HFFc6 (cell line): ENCODE data around the gene SUMO3. TPM values are rescaled to one million over a fixed set of nuclear protein-coding genes. Genes with fewer than 3 reads are reported as not detected.

Experiments used
- DNase-seq: peaks from one replicate; pipeline ENCODE4 v3.0.0-alpha.2; 2018
- H3K27ac Mint-ChIP-seq: 2 replicates; pipeline ENCODE4 v1.8.0; 2020; ENCODE audit warnings: mild to moderate bottlenecking, mixed read lengths
- H3K27me3 Mint-ChIP-seq: 2 replicates; pipeline ENCODE4 v1.8.0; 2021; ENCODE audit warnings: mild to moderate bottlenecking, moderate library complexity, mixed read lengths; ENCODE audit not compliant: insufficient read depth
- H3K36me3 Mint-ChIP-seq: 2 replicates; pipeline ENCODE4 v1.8.0; 2021; ENCODE audit warnings: low read depth, mixed read lengths
- H3K4me1 Mint-ChIP-seq: 2 replicates; pipeline ENCODE4 v1.8.0; 2020; ENCODE audit warnings: low read depth, mixed read lengths
- H3K4me3 Mint-ChIP-seq: 2 replicates; pipeline ENCODE4 v1.8.0; 2020; ENCODE audit warnings: mild to moderate bottlenecking, moderate library complexity, mixed read lengths
- H3K9me3 Mint-ChIP-seq: 2 replicates; pipeline ENCODE4 v1.8.0; 2020; ENCODE audit warnings: mild to moderate bottlenecking, mixed read lengths
- total RNA-seq, 6 experiments: library from RNA; stranded (reverse); fragmentation: NEBNext Ultra II Directional; extraction: Animal tissue kit (Norgen Biotek cat#: 25700); gene quantifications; 2 replicates in 1 of 6; 3 replicates in 5 of 6; pipeline ENCODE4 v1.2.3, GENCODE V29; 2021
- TF ChIP-seq, protein P1 (sequence below): fragments of 200-600 bp; sonication (generic); IDR thresholded peaks from 2 replicates; pipeline ENCODE4 v1.5.0; 2021; ENCODE audit warnings: antibody characterized with exemption, mild to moderate bottlenecking

The SUMO3 gene
- total RNA-seq, 6 experiments from 2014 or later, result 116 to 160 (median 147) TPM

DNA sequence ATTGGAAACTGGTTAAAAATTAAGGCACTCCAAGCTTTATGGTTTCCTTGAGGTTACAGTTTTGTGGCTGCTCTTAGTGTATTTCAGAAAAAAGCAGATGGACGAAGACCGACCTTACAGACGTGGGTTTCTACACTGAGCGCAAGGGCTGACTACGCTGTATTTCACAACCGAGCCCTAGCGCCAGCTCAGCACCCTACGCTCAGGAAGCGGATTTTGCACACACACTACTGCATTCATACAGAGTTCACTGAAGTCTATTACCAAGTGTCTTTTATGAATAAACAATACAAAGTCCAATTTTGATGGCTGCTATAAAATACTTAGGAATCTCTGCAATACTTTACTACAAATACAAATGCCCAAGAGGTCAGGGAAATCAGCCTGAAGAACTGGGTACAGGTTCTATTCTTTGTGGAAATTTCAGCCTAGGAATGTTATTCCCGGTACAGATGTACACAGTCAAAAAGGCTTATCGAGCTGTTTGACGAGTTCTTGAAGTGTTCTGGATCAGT, 31.8 kb upstream of the SUMO3 start:
- Mint-ChIP-seq H3K27me3 (peaks cover under 1% of the 10 kb centered on the region), H3K9me3 (no peaks in the 10 kb centered on the region), H3K4me3 (no peak overlapping the region), H3K4me1 (peaks cover 10% of the 10 kb centered on the region), H3K27ac (no peak overlapping the region), H3K36me3 (peaks cover 18% of the 10 kb centered on the region)
- no peak for DNase-seq
- TF ChIP-seq, protein P1, sequence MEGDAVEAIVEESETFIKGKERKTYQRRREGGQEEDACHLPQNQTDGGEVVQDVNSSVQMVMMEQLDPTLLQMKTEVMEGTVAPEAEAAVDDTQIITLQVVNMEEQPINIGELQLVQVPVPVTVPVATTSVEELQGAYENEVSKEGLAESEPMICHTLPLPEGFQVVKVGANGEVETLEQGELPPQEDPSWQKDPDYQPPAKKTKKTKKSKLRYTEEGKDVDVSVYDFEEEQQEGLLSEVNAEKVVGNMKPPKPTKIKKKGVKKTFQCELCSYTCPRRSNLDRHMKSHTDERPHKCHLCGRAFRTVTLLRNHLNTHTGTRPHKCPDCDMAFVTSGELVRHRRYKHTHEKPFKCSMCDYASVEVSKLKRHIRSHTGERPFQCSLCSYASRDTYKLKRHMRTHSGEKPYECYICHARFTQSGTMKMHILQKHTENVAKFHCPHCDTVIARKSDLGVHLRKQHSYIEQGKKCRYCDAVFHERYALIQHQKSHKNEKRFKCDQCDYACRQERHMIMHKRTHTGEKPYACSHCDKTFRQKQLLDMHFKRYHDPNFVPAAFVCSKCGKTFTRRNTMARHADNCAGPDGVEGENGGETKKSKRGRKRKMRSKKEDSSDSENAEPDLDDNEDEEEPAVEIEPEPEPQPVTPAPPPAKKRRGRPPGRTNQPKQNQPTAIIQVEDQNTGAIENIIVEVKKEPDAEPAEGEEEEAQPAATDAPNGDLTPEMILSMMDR, result no peak

DNA sequence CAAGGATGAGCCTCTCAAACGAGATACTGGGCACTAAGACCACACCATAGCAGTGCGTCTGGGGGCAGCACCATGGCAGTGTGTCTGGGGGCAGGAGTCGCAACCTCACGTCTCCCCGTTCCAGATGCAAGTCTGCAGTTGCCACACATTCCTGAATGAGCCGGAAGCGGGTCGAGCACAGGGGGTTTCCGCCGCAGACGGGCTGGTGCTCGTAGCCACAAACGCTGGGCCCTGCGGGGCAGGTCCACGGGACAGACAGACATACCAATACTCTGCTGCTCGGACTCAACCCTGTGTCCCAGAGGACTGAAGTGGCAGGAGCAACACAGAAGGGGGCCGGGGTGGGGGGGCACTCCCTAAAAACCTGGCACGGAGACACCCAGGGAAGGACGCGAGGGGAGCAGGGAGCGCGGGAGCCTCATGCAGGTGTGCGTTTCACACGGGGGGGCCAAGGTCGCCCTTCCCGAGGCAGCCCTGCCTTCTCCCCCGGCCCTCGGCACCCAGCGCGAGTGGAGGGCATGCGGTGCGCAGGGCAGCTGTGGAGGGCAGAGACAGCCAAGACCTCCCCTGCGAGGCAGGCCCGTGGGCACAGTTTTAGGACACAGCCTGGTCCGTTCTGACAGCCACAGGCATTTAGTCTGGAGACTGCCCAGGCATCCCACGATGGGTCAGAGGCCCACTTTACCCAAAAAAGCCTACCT, 31.1 kb upstream of the SUMO3 start:
- Mint-ChIP-seq H3K4me1 (peaks cover 10% of the 10 kb centered on the region), H3K36me3 (peaks cover 11% of the 10 kb centered on the region), H3K9me3 (no peaks in the 10 kb centered on the region), H3K4me3 (no peak overlapping the region), H3K27ac (no peak overlapping the region), H3K27me3 (peaks cover 6% of the 10 kb centered on the region)
- no peak for DNase-seq
- TF ChIP-seq, protein P1, result no peak

DNA sequence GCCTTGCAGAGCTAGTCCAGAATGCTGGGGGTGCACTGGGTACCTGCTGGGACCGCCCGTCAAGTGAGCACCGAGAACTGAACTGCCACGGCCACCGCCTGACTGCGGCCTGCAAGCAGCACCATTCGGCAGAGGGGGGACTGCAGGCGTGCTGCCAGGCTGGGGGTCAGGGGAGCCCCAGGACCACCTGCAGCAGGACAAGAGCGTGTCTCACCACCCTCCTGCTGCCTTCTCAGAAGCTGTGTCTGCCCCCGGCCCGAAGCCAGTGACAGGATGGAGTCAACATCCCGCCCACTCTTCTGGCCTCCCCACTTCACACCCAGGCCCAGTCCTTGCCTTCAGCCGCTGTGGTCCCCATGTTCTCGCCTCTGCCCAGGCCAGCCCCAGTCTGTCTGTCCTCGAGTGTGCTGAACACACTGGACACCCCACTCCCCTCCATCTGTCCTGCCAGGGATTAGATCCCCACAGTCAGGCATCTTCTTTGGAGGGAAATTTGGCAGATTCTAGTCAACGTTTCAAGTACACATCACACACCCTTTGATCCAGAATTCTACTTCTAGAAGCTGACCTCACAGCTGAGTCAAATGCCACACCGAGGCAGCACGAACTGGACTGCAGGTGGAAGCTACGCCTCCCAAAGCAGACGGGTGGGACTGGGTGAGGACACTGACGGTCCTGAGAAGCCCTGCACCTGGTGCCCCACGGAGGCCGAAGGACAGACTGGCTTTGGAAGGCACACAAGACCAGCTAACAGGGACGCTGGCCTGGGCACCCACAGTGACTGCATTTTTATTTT, 29.6 kb upstream of the SUMO3 start:
- H3K36me3 Mint-ChIP-seq, result peaks cover 4% of the 10 kb centered on the region; the same call in 1 of the 2 replicates

DNA sequence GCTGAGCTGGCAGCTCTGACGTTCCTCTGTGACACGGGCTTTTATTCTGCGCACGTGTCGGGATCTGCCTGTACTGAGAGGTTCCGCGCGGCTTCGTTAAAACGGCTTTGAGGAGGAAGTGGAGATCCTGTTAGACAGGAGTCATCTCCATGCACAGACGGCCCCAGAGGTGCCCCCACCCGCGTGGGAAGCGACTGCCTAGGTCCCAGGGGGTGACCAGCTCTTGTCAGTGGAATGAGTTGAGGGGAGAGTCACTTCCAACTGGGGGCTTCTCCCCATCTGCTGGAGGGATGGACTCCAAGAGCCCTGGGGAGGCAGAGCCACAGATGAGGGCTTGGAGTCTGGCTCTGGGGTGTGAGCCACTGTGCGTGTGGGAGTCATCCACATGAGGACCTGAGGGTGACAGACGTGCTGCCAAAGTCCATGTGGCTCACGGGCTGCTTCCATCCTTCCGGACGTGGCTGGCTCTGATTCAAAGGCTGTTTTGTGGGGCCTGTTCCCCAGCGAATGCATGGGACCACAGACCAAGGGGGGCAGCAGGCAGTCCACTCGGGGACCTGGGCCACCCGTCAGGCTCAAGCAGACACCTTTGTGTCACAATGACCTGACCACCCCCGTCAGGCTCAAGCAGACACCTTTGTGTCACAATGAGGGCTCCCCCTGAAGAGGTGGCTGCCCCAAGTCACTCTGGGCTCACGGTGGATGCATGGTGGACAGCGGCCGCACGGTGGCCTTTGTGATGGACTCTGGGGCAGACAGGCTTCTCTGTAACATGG, 28.8 kb upstream of the SUMO3 start:
- Mint-ChIP-seq H3K9me3 (no peaks in the 10 kb centered on the region), H3K4me1 (peaks cover 10% of the 10 kb centered on the region), H3K36me3 (peaks cover 4% of the 10 kb centered on the region; the same call in 1 of the 2 replicates), H3K27ac (peak overlapping the region; percentile 83), H3K4me3 (peak overlapping the region; percentile 80), H3K27me3 (peaks cover 22% of the 10 kb centered on the region)
- TF ChIP-seq, protein P1, result no peak
- peak; percentile 50 for DNase-seq

More for the DNA sequence above, 29.6 kb upstream of the SUMO3 start:
- TF ChIP-seq, protein P1, result no peak
- Mint-ChIP-seq H3K27ac (no peak overlapping the region), H3K4me1 (peaks cover 10% of the 10 kb centered on the region), H3K4me3 (no peak overlapping the region), H3K9me3 (no peaks in the 10 kb centered on the region), H3K27me3 (peaks cover 15% of the 10 kb centered on the region)
- DNase-seq, result no peak

DNA sequence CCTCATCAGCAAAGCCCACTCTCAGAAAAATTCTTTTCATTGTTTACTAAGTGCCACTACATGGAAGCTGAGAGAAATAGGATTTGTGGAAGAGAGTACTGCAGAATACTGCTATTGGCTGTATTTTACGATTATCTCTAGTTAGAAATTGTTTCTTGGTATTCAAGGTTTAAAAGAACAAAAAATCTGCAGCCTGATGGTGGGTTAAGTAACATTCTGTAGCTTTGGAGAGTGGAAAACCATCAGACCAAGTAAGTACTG, 28.3 kb upstream of the SUMO3 start:
- Mint-ChIP-seq H3K4me1 (peaks cover 10% of the 10 kb centered on the region), H3K4me3 (peak overlapping the region; percentile 80), H3K36me3 (peaks cover 3% of the 10 kb centered on the region; the same call in 1 of the 2 replicates), H3K9me3 (no peaks in the 10 kb centered on the region), H3K27me3 (peaks cover 27% of the 10 kb centered on the region), H3K27ac (peak overlapping the region; percentile 83)
- TF ChIP-seq, protein P1, result no peak
- DNase-seq, result no peak
